C4-2B (cell line): ENCODE measurements around the gene RASGEF1C.

ENCODE experiments used
- H3K27ac ChIP-seq: fragments of 450-650 bp; 2 replicates; pipeline ENCODE4 v1.5.1; 2017
- ZFX ChIP-seq: fragments of 450-650 bp; IDR thresholded peaks from 2 replicates; pipeline ENCODE4 v1.6.1; 2017
- TF ChIP-seq, protein P1 (sequence below): fragments of 450-650 bp; conservative IDR thresholded peaks from 2 replicates; pipeline ENCODE4 v1.5.1; 2017; ENCODE audit warnings: mild to moderate bottlenecking

The RASGEF1C gene

DNA sequence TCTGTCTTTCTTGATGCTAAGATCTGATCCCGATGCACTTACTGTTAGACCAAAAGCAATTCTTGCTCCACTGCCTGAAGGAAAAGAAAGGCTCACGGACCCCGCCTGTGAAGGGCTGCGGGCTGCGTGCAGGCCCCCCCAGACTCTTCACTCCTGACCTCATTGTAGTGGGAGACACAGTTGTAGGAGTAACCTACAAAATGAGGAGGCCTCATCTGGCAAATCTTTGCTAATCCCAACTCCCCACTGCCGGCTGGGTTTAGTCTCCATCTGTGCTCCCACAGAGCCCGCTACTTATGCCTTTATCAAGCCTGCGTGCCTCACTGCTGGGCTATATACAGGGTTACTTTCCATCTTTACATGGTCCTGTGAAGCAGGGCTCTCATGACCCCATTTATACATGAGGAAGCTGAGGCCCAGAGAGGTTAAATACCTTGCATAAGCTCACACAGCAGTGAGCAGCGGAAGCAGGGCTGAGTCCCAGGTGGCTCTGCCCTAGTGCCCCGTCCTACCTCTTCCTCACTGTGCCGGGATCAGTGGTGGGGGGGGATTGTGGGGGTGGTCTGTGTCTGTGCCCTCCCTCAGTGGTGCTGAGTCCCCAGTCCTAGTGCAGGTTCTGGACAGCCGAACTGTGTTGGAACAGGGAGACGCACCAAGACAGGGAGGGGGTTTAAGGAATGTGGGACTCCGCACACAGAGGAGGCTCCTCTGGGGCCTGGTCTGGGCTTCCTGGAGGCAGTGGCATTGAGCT lies 93.5 kb downstream of the RASGEF1C start:
- TF ChIP-seq, protein P1, sequence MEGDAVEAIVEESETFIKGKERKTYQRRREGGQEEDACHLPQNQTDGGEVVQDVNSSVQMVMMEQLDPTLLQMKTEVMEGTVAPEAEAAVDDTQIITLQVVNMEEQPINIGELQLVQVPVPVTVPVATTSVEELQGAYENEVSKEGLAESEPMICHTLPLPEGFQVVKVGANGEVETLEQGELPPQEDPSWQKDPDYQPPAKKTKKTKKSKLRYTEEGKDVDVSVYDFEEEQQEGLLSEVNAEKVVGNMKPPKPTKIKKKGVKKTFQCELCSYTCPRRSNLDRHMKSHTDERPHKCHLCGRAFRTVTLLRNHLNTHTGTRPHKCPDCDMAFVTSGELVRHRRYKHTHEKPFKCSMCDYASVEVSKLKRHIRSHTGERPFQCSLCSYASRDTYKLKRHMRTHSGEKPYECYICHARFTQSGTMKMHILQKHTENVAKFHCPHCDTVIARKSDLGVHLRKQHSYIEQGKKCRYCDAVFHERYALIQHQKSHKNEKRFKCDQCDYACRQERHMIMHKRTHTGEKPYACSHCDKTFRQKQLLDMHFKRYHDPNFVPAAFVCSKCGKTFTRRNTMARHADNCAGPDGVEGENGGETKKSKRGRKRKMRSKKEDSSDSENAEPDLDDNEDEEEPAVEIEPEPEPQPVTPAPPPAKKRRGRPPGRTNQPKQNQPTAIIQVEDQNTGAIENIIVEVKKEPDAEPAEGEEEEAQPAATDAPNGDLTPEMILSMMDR = no peak
- no peak for TF ChIP-seq ZFX
- no peak overlapping the region for H3K27ac ChIP-seq

DNA sequence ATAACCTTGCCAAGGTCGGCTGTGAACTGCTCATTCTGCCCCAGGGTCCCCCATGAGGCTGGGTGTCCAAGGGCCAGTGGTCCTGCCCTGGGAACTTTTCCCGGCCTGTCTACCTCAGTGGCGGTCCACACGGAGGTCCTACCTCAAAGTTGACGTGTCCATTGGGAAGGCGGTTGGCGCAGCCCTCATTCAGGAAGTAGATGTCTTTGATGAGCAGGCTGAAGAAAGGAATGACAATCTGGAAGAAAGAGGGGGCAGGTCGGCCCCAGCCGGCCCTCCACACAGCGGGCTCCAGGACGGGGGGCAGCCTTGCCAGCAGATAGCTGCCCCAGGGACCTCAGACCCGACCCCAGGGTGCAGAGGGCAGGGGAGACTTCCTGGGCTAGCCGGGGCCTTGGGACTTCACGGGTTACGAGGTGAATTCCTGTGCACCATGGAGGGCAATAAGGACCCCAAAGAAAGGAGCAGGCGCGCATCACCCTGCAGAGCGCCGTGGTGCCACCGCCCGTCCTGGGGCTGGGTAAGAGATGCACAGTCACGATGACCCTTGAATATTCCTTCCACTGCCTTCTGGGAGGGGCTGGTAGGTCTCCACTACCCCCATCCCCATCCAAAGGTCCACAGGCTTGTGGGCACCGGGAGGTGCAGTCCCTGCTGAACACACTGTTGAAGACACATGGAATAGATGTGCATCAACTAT lies 94.6 kb downstream of the RASGEF1C start:
- H3K27ac ChIP-seq = no peak overlapping the region
- TF ChIP-seq ZFX = no peak
- TF ChIP-seq, protein P1 = no peak

DNA sequence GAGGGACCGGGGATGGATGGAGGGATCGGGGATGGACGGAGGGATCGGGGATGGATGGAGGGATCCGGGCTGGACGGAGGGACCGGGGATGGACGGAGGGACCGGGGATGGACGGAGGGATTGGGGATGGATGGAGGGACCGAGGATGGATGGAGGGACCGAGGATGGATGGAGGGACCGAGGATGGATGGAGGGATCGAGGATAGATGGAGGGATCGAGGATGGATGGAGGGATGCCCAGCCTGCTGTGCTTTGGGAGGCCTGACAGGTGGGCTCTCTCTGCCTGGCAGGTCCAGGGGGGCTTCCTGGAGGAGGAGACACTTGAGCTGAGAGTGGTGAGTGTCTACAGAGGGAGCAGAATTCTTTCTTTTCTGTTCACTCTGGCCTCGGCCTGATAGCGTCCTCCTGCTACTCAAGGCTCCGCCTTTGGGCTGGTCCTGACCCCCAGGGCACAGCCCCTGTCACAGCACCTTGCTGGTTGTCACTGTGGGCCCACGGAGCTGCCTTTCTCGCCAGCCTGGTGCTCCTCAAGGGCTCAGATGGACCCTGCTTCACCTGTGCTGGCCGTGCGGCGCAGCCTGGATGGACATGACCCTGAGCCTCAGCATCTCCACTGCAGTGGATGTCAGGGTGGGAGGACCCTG lies 95.2 kb downstream of the RASGEF1C start:
- H3K27ac ChIP-seq = no peak overlapping the region
- TF ChIP-seq ZFX = no peak
- TF ChIP-seq, protein P1 = no peak

DNA sequence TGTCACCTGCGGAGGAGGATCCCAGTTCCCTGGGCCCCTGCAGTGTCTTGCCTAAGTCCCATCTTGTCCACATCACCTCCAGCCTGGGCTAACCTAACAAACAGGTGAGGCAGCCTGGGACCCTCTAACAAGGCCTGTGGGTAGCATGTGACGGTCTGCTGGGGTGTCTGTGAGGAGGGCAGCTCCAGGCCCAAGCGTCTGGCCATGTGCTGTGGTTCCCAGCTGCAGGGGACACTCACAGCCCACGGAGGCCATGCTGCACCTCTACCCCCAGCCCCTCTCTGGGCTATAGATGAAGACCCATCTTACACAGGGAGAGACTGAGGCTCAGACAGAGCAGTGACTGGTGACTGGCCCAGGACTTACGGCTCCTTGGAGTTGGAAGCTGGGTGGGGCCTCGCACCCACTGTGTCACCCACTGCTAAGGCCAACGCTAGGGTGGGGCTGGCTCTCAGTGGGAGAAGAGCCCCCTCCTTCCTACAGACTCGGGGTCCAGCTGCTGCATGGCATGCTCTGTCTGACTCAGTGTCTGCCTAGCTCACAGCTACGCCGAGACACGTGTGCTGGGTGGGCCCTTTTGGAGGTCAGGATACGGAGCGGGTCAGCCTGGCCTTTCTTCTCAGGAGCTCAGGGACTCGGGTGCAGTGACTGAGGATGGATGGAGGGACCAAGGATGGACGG lies 96.7 kb downstream of the RASGEF1C start:
- no peak overlapping the region for H3K27ac ChIP-seq
- TF ChIP-seq, protein P1 = no peak
- no peak for TF ChIP-seq ZFX

GRCh38 chr5:180111273-180112002 lies 97.6 kb downstream of the RASGEF1C start:
- no peak overlapping the region for H3K27ac ChIP-seq
- TF ChIP-seq, protein P1 = no peak
- TF ChIP-seq ZFX = no peak

DNA sequence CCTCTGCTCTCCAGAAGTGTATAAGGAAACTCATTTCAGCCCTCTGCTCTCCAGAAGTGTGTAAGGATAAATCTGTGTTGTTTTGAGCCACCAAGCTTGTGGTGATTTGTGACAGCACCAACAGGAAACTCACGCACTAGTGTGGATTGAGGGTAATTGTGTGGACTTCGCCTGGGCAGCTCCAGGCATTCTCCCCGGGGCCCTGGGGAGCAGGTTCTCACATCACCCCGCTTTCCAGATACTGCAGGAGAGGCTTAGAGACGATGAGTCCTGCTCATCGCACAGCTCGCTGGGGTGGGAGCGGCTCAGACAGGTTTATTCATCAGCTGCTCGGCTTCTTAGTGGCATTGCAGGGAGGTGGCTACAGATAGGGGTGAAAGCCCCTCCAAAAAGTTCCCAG lies 99.1 kb downstream of the RASGEF1C start:
- no peak overlapping the region for H3K27ac ChIP-seq
- TF ChIP-seq ZFX = no peak
- TF ChIP-seq, protein P1 = no peak
